RWPE2 (cell line): Measurements from ENCODE around the gene CDK18.
A peak's percentile ranks its signal among the peaks of the same experiment; 100 is the strongest.
"Not testable (repeated sequence)": the region's sequence is repeated elsewhere in the genome, so short reads cannot be mapped to it uniquely, and the experiment has no call there.

Experiments used
- ATAC-seq: fragments of 200-7000 bp; cut with Tn5 transposase; 3 replicates; pipeline ENCODE4 v1.9.1; 2021; ENCODE audit warnings: low read depth
- DNase-seq: peaks from one replicate; pipeline ENCODE4 v3.0.0-alpha.2; 2020; ENCODE audit warnings: low spot score
- H3K27ac ChIP-seq: fragments of 450-650 bp; 2 replicates; pipeline ENCODE4 v1.5.1; 2017; ENCODE audit warnings: mild to moderate bottlenecking; ENCODE audit not compliant: poor library complexity, severe bottlenecking
- H3K27me3 ChIP-seq: fragments of 250-450 bp; sonication (Bioruptor Pico); 2 replicates; pipeline ENCODE4 v1.5.1; 2021; ENCODE audit warnings: mild to moderate bottlenecking, moderate library complexity; ENCODE audit not compliant: insufficient read depth, poor library complexity, severe bottlenecking
- H3K36me3 ChIP-seq: fragments of 250-450 bp; sonication (Bioruptor Pico); 2 replicates; pipeline ENCODE4 v1.5.1; 2020; ENCODE audit warnings: low read depth, mild to moderate bottlenecking, moderate library complexity
- H3K4me1 ChIP-seq: fragments of 250-450 bp; sonication (Bioruptor Pico); 2 replicates; pipeline ENCODE4 v1.5.1; 2021; ENCODE audit warnings: mild to moderate bottlenecking, moderate library complexity; ENCODE audit not compliant: insufficient read depth, poor library complexity, severe bottlenecking
- H3K4me3 ChIP-seq: fragments of 250-450 bp; sonication (Bioruptor Pico); 2 replicates; pipeline ENCODE4 v1.5.1; 2021; ENCODE audit warnings: mild to moderate bottlenecking, moderate library complexity; ENCODE audit not compliant: severe bottlenecking
- H3K9me3 ChIP-seq: fragments of 250-450 bp; sonication (Bioruptor Pico); 2 replicates; pipeline ENCODE4 v1.5.1; 2021; ENCODE audit warnings: mild to moderate bottlenecking, moderate library complexity; ENCODE audit not compliant: severe bottlenecking
- TF ChIP-seq, protein P1 (sequence below): fragments of 450-650 bp; IDR thresholded peaks from one replicate; pipeline ENCODE4 v1.5.1; 2017; ENCODE audit warnings: mild to moderate bottlenecking, moderate library complexity; ENCODE audit not compliant: poor library complexity, severe bottlenecking

CDK18 gene

DNA sequence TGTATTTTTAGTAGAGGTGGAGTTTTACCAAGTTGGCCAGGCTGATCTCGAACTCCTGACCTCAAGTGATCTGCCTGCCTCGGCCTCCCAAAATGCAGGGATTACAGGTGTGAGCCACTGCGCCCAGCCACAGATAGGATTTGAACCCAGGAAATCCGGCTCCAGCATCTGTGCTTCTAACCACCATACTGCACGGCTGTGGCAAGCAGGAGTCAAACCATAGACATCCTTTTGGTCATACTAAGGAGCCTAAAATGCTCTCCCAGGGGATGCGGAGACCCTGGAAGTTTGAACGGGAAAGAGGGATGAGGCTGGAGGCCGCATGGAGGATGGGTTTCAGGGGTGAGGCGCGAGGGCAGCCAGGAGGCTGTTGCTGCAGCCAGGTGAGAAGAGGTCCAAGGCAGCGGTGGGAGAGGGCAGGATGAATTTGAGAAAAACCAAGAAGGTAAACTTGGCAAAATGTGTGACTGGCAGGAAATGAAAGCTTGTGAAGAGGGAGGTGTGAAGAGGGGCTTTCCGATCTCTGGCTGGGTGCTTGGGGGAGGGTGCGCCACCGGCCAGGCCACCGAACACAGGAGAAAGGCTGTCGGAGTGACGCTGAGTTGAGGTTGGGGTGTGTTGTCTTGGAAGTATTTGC lies 24.0 kb upstream of the CDK18 start:
- H3K36me3 ChIP-seq: no peaks in the 10 kb centered on the region
- H3K4me1 ChIP-seq: peaks cover 22% of the 10 kb centered on the region
- H3K9me3 ChIP-seq: no peaks in the 10 kb centered on the region
- H3K27ac ChIP-seq: no peak overlapping the region
- no peaks in the 10 kb centered on the region for H3K27me3 ChIP-seq
- DNase-seq: no peak
- H3K4me3 ChIP-seq: no peak overlapping the region
- TF ChIP-seq, protein P1, sequence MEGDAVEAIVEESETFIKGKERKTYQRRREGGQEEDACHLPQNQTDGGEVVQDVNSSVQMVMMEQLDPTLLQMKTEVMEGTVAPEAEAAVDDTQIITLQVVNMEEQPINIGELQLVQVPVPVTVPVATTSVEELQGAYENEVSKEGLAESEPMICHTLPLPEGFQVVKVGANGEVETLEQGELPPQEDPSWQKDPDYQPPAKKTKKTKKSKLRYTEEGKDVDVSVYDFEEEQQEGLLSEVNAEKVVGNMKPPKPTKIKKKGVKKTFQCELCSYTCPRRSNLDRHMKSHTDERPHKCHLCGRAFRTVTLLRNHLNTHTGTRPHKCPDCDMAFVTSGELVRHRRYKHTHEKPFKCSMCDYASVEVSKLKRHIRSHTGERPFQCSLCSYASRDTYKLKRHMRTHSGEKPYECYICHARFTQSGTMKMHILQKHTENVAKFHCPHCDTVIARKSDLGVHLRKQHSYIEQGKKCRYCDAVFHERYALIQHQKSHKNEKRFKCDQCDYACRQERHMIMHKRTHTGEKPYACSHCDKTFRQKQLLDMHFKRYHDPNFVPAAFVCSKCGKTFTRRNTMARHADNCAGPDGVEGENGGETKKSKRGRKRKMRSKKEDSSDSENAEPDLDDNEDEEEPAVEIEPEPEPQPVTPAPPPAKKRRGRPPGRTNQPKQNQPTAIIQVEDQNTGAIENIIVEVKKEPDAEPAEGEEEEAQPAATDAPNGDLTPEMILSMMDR: no peak
- ATAC-seq: no peak

DNA sequence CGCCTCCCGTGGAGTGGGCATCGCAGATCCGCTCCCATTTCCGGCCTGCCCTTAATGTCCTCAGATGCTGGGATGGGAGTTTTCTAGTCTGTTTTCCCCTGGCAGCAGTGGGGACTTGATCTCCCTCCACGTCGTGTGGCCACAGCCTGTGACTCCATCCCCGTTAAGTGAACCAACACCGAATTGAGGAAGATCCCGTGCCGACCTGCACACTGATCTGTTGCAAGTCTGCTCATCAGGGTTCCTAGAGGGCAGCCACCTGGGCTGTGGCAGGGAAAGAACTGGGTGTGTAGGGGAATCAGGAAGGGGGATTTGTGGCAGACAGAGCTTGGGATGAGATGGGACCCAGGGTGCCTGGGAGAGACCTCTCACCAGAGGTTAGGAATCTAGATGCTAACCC lies 23.3 kb upstream of the CDK18 start:
- Histone ChIP-seq H3K9me3 (no peaks in the 10 kb centered on the region), H3K4me1 (peaks cover 22% of the 10 kb centered on the region), H3K4me3 (no peak overlapping the region), H3K27ac (peak overlapping the region; percentile 27), H3K36me3 (no peaks in the 10 kb centered on the region), H3K27me3 (no peaks in the 10 kb centered on the region)
- ATAC-seq (no peak), DNase-seq (no peak)
- TF ChIP-seq, protein P1: no peak

DNA sequence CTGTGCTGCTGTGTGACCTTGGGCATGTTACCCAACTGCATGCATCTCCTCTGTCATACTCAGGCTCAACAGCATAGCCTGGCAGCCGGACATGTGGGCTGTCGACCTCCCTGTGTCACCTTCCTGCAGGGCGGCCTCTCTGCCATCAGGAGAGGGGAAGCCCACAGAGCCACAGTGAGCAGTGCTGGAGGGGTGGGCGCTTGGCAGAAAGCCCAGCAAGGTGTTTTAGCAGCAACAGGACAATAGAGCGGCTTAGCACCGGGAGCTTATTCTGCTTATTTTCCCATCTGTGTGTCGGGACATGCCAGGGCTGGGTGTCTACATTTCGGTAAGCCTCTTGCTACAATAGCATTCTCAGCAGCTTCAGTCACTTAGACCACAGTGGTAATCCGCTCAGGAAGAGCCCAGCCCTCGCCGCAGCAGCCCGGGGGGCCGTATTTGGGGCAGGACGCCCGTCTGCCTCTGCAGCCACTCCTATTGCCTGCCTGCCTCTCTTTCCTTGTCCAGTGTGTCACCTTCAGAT lies 22.8 kb upstream of the CDK18 start:
- H3K4me1 ChIP-seq: peaks cover 22% of the 10 kb centered on the region
- H3K36me3 ChIP-seq: no peaks in the 10 kb centered on the region
- H3K4me3 ChIP-seq: no peak overlapping the region
- no peaks in the 10 kb centered on the region for H3K27me3 ChIP-seq
- no peak for DNase-seq
- peak; percentile 65 for ATAC-seq
- peak overlapping the region; percentile 27 for H3K27ac ChIP-seq
- H3K9me3 ChIP-seq: no peaks in the 10 kb centered on the region
- TF ChIP-seq, protein P1: no peak

DNA sequence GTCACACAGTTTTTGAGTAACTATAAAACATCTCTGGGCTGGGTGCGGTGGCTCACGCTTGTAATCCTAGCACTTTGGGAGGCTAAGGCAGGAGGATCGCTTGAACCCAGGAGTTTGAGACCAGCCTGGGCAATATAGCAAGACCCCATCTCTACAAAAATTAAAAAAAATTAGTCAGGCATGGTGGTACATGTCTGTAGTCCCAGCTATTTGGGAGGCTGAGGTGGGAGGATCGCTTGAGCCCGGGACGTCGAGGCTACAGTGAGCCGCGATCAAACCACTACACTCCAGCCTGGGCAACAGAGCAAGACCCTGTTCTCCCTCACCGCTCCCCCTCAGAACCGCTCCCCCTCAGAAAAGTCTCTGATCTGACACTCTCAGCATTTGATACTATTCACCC lies 21.9 kb upstream of the CDK18 start:
- not testable (repeated sequence) for H3K4me3 ChIP-seq, H3K27me3 ChIP-seq, DNase-seq, H3K9me3 ChIP-seq, H3K27ac ChIP-seq, H3K36me3 ChIP-seq, ATAC-seq
- peaks cover 17% of the 10 kb centered on the region for H3K4me1 ChIP-seq

DNA sequence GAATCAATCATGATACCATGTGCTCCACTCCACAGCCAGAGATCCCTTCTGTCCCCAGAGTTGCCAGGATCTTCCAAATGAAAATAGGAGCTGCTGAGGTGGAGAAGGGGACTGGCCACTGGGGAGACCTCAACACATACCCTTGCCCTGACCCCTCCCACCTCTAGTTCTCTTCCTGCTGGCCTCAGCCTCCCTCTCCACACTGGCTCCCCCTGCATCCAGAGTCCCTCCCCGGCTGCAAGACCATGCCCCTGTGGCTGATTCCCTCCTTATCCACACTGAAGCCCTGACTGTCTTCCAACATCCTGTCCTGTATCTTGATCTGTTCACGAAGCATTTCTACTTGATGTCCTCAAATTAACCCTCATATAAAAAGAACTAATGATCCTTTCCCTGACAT lies 21.1 kb upstream of the CDK18 start:
- Histone ChIP-seq H3K9me3 (no peaks in the 10 kb centered on the region), H3K27ac (no peak overlapping the region), H3K36me3 (no peaks in the 10 kb centered on the region), H3K4me1 (peaks cover 12% of the 10 kb centered on the region), H3K27me3 (no peaks in the 10 kb centered on the region), H3K4me3 (no peak overlapping the region)
- DNase-seq: no peak
- TF ChIP-seq, protein P1: no peak
- no peak for ATAC-seq
